GM08714 (cell line): ENCODE measurements around the gene SERPINB10.

Source experiments
- H3K4me3 ChIP-seq: fragments of 200-500 bp; sonication (Bioruptor generic); 2 replicates; pipeline ENCODE4 v1.5.1; 2014; ENCODE audit warnings: mild to moderate bottlenecking, low read length, inconsistent platforms
- ZNF274 ChIP-seq: IDR thresholded peaks from 2 replicates; pipeline ENCODE4 v1.6.1; 2012; ENCODE audit warnings: mild to moderate bottlenecking, low read depth, low read length

Gene SERPINB10

GRCh38 chr18:63971320-63972001, 63.7 kb downstream of the SERPINB10 start:
- TF ChIP-seq ZNF274: no peak
- peak overlapping the region; percentile 83; the same call in 1 of the 2 replicates for H3K4me3 ChIP-seq

- no peak for TF ChIP-seq ZNF274
- H3K4me3 ChIP-seq: no peak overlapping the region
Measured at GRCh38 chr18:63972002-63972376, 64.2 kb downstream of the SERPINB10 start.

GRCh38 chr18:63974991-63975390, 67.2 kb downstream of the SERPINB10 start:
- no peak overlapping the region for H3K4me3 ChIP-seq
- no peak for TF ChIP-seq ZNF274

GRCh38 chr18:63975628-63976027, 67.9 kb downstream of the SERPINB10 start:
- TF ChIP-seq ZNF274: no peak

GRCh38 chr18:63977040-63977439, 69.3 kb downstream of the SERPINB10 start:
- no peak overlapping the region for H3K4me3 ChIP-seq
- no peak for TF ChIP-seq ZNF274

More at GRCh38 chr18:63975628-63976027, 67.9 kb downstream of the SERPINB10 start:
- no peak overlapping the region for H3K4me3 ChIP-seq

- H3K4me3 ChIP-seq: no peak overlapping the region
- TF ChIP-seq ZNF274: no peak
Measured at GRCh38 chr18:63979409-63979920, 71.7 kb downstream of the SERPINB10 start.

GRCh38 chr18:63980027-63980426, 72.3 kb downstream of the SERPINB10 start:
- H3K4me3 ChIP-seq: no peak overlapping the region
- TF ChIP-seq ZNF274: no peak

GRCh38 chr18:63980896-63981460, 73.2 kb downstream of the SERPINB10 start:
- H3K4me3 ChIP-seq: no peak overlapping the region
- no peak for TF ChIP-seq ZNF274

GRCh38 chr18:63981719-63982118, 74.0 kb downstream of the SERPINB10 start:
- no peak overlapping the region for H3K4me3 ChIP-seq
- TF ChIP-seq ZNF274: no peak

- H3K4me3 ChIP-seq: no peak overlapping the region
- TF ChIP-seq ZNF274: no peak
Measured at GRCh38 chr18:63982361-63982760, 74.6 kb downstream of the SERPINB10 start.
